Measurements from ENCODE around the gene ABCB8. TPM values are rescaled to one million over a fixed set of nuclear protein-coding genes. Genes with fewer than 3 reads are reported as not detected.

The ABCB8 gene
- total RNA-seq, 1 donor from 2014 or later = 40.6 TPM

- ATAC-seq = peak; percentile 65
- peak; percentile 93 for DNase-seq
- Histone ChIP-seq H3K9me3 (no peaks in the 10 kb centered on the region), H3K27ac (peak within 1 kb of the TSS; percentile 98), H3K4me1 (peaks cover 36% of the 10 kb centered on the region), H3K4me3 (peak within 1 kb of the TSS; percentile 84), H3K27me3 (no peaks in the 10 kb centered on the region), H3K36me3 (peaks cover 7% of the 10 kb centered on the region)
- intact Hi-C loops (cut with DNase I) = no loop called here
- TF ChIP-seq CTCF (IDR thresholded peaks at IDR 0.05) = peak; percentile 55
Observed at GRCh38 chr7:151059367-151060112, 31.3 kb downstream of the ABCB8 start, which contains the start of gene SLC4A2. Gene SLC4A2, plus strand, starts transcription at chr7:151059589. Its CDS starts 2,399 bp downstream, at chr7:151061988.

GRCh38 chr7:151060113-151060415 lies 31.8 kb downstream of the ABCB8 start:
- Histone ChIP-seq H3K4me3 (peak overlapping the region; percentile 84), H3K36me3 (peaks cover 13% of the 10 kb centered on the region), H3K9me3 (no peaks in the 10 kb centered on the region), H3K4me1 (peaks cover 36% of the 10 kb centered on the region), H3K27ac (peak overlapping the region; percentile 98), H3K27me3 (no peaks in the 10 kb centered on the region)
- no peak for DNase-seq
- no peak for ATAC-seq
- TF ChIP-seq CTCF (IDR thresholded peaks at IDR 0.05) = no peak
- intact Hi-C loops (cut with DNase I) = no loop called here

- peak overlapping the region; percentile 84 for H3K4me3 ChIP-seq
- H3K27ac ChIP-seq = peak overlapping the region; percentile 98
- ATAC-seq (peak; percentile 0), DNase-seq (peak; percentile 80)
- H3K27me3 ChIP-seq = no peaks in the 10 kb centered on the region
- no peaks in the 10 kb centered on the region for H3K9me3 ChIP-seq
- H3K4me1 ChIP-seq = peaks cover 36% of the 10 kb centered on the region
- intact Hi-C loops (cut with DNase I) = no loop called here
- TF ChIP-seq CTCF (IDR thresholded peaks at IDR 0.05) = no peak
- H3K36me3 ChIP-seq = peaks cover 18% of the 10 kb centered on the region
Observed at GRCh38 chr7:151060416-151061212, 32.4 kb downstream of the ABCB8 start.

- Histone ChIP-seq H3K4me3 (peak overlapping the region; percentile 84), H3K9me3 (no peaks in the 10 kb centered on the region), H3K27ac (peak overlapping the region; percentile 63), H3K27me3 (no peaks in the 10 kb centered on the region), H3K36me3 (peaks cover 27% of the 10 kb centered on the region), H3K4me1 (peaks cover 36% of the 10 kb centered on the region)
- intact Hi-C loops (cut with DNase I) = no loop called here
- ATAC-seq (peak; percentile 2), DNase-seq (peak; percentile 84)
- no peak for TF ChIP-seq CTCF (IDR thresholded peaks at IDR 0.05)
Observed at GRCh38 chr7:151061213-151062110, 33.2 kb downstream of the ABCB8 start.

- Histone ChIP-seq H3K36me3 (peaks cover 32% of the 10 kb centered on the region), H3K27me3 (no peaks in the 10 kb centered on the region), H3K9me3 (no peaks in the 10 kb centered on the region), H3K27ac (peak overlapping the region; percentile 63), H3K4me3 (peak overlapping the region; percentile 84), H3K4me1 (peaks cover 32% of the 10 kb centered on the region)
- no peak for DNase-seq
- intact Hi-C loops (cut with DNase I) = no loop called here
- TF ChIP-seq CTCF (IDR thresholded peaks at IDR 0.05) = no peak
- no peak for ATAC-seq
Observed at GRCh38 chr7:151062111-151062398, 33.8 kb downstream of the ABCB8 start.
